ENCODE measurements around the gene BEST2. TPM values are rescaled to one million over a fixed set of nuclear protein-coding genes. Genes with fewer than 3 reads are reported as not detected.

Gene BEST2
- total RNA-seq, 1 donor, result not detected

GRCh38 chr19:12783291-12783848 is 31.8 kb downstream of the BEST2 start:
- Histone ChIP-seq H3K36me3 (ENCODE audit: insufficient read depth, low read length) (no peaks in the 10 kb centered on the region), H3K27me3 (ENCODE audit: insufficient read depth, low read length) (no peaks in the 10 kb centered on the region), H3K27ac (ENCODE audit: low read depth, low read length) (peak overlapping the region; percentile 86), H3K4me3 (ENCODE audit: insufficient read depth, low read length) (peak overlapping the region; percentile 72), H4K20me1 (ENCODE audit: insufficient read depth, low read length) (no peaks in the 10 kb centered on the region), H3K4me1 (ENCODE audit: insufficient read depth, low read length) (peaks cover 34% of the 10 kb centered on the region), H3K4me2 (ENCODE audit: insufficient read depth, low read length) (peak overlapping the region; percentile 73), H2AFZ (ENCODE audit: low read length) (no peak overlapping the region), H3K9me3 (ENCODE audit: low read depth, low read length) (no peaks in the 10 kb centered on the region), H3K79me2 (ENCODE audit: insufficient read depth, low read length) (no peaks in the 10 kb centered on the region)
- no peak for TF ChIP-seq CTCF (IDR thresholded peaks at IDR 0.05; ENCODE audit: extremely low read depth, low read depth, low read length)
- peak; percentile 86 for DNase-seq (ENCODE audit: insufficient read length, low spot score, missing footprints)

- Histone ChIP-seq H3K4me2 (ENCODE audit: insufficient read depth, low read length) (no peak overlapping the region), H4K20me1 (ENCODE audit: insufficient read depth, low read length) (no peaks in the 10 kb centered on the region)
Observed at GRCh38 chr19:12783849-12784393, 32.3 kb downstream of the BEST2 start.

GRCh38 chr19:12784394-12784870 is 32.8 kb downstream of the BEST2 start:
- H3K27me3 ChIP-seq (ENCODE audit: insufficient read depth, low read length), result no peaks in the 10 kb centered on the region
- H3K9me3 ChIP-seq (ENCODE audit: low read depth, low read length), result no peaks in the 10 kb centered on the region
- H3K79me2 ChIP-seq (ENCODE audit: insufficient read depth, low read length), result no peaks in the 10 kb centered on the region
- no peaks in the 10 kb centered on the region for H4K20me1 ChIP-seq (ENCODE audit: insufficient read depth, low read length)
- no peak overlapping the region for H3K4me2 ChIP-seq (ENCODE audit: insufficient read depth, low read length)
- no peaks in the 10 kb centered on the region for H3K36me3 ChIP-seq (ENCODE audit: insufficient read depth, low read length)
- no peak for TF ChIP-seq CTCF (IDR thresholded peaks at IDR 0.05; ENCODE audit: extremely low read depth, low read depth, low read length)
- H3K4me3 ChIP-seq (ENCODE audit: insufficient read depth, low read length), result no peak overlapping the region
- H3K27ac ChIP-seq (ENCODE audit: low read depth, low read length), result peak overlapping the region; percentile 86
- peaks cover 34% of the 10 kb centered on the region for H3K4me1 ChIP-seq (ENCODE audit: insufficient read depth, low read length)
- no peak overlapping the region for H2AFZ ChIP-seq (ENCODE audit: low read length)
- peak; percentile 91 for DNase-seq (ENCODE audit: insufficient read length, low spot score, missing footprints)

More at GRCh38 chr19:12783849-12784393, 32.3 kb downstream of the BEST2 start:
- Histone ChIP-seq H3K79me2 (ENCODE audit: insufficient read depth, low read length) (no peaks in the 10 kb centered on the region), H3K4me1 (ENCODE audit: insufficient read depth, low read length) (peaks cover 34% of the 10 kb centered on the region), H2AFZ (ENCODE audit: low read length) (no peak overlapping the region), H3K36me3 (ENCODE audit: insufficient read depth, low read length) (no peaks in the 10 kb centered on the region), H3K27me3 (ENCODE audit: insufficient read depth, low read length) (no peaks in the 10 kb centered on the region), H3K9me3 (ENCODE audit: low read depth, low read length) (no peaks in the 10 kb centered on the region), H3K27ac (ENCODE audit: low read depth, low read length) (peak overlapping the region; percentile 86), H3K4me3 (ENCODE audit: insufficient read depth, low read length) (no peak overlapping the region)
- no peak for TF ChIP-seq CTCF (IDR thresholded peaks at IDR 0.05; ENCODE audit: extremely low read depth, low read depth, low read length)
- DNase-seq (ENCODE audit: insufficient read length, low spot score, missing footprints), result peak; percentile 74

- H3K36me3 ChIP-seq (ENCODE audit: insufficient read depth, low read length), result no peaks in the 10 kb centered on the region
- H3K9me3 ChIP-seq (ENCODE audit: low read depth, low read length), result no peaks in the 10 kb centered on the region
- peak; percentile 86 for DNase-seq (ENCODE audit: insufficient read length, low spot score, missing footprints)
- H3K4me3 ChIP-seq (ENCODE audit: insufficient read depth, low read length), result no peak overlapping the region
- H3K4me1 ChIP-seq (ENCODE audit: insufficient read depth, low read length), result peaks cover 31% of the 10 kb centered on the region
- H2AFZ ChIP-seq (ENCODE audit: low read length), result no peak overlapping the region
- no peak for TF ChIP-seq CTCF (IDR thresholded peaks at IDR 0.05; ENCODE audit: extremely low read depth, low read depth, low read length)
- H3K27ac ChIP-seq (ENCODE audit: low read depth, low read length), result peak overlapping the region; percentile 86
- no peaks in the 10 kb centered on the region for H3K79me2 ChIP-seq (ENCODE audit: insufficient read depth, low read length)
- no peak overlapping the region for H3K4me2 ChIP-seq (ENCODE audit: insufficient read depth, low read length)
- no peaks in the 10 kb centered on the region for H3K27me3 ChIP-seq (ENCODE audit: insufficient read depth, low read length)
- H4K20me1 ChIP-seq (ENCODE audit: insufficient read depth, low read length), result no peaks in the 10 kb centered on the region
Observed at GRCh38 chr19:12784871-12785430, 33.4 kb downstream of the BEST2 start.
